PFSK-1 (cell line): Measurements from ENCODE around the gene PDCD10.

Experiments
- POLR2AphosphoS5 ChIP-seq: IDR thresholded peaks from 2 replicates; pipeline ENCODE4 v1.6.1; 2012; ENCODE audit warnings: low read depth, mild to moderate bottlenecking, control low read depth, low read length, moderate library complexity
- REST ChIP-seq, 2 experiments: IDR thresholded peaks; 2 replicates each; pipeline versions ENCODE4 v1.6.1 to v1.8.0; 2011 to 2012; ENCODE audit warnings: low read depth in 2 of 2, low read length in 2 of 2, control low read depth in 1 of 2, inconsistent platforms in 1 of 2, mild to moderate bottlenecking in 1 of 2, moderate library complexity in 1 of 2; ENCODE audit not compliant: insufficient read depth in 1 of 2
- SIN3A ChIP-seq: IDR thresholded peaks from 2 replicates; pipeline ENCODE4 v1.6.1; 2012; ENCODE audit warnings: mild to moderate bottlenecking, low read length, moderate library complexity, borderline replicate concordance; ENCODE audit not compliant: insufficient read depth
- TAF1 ChIP-seq: IDR thresholded peaks from 2 replicates; pipeline ENCODE4 v1.6.1; 2012; ENCODE audit warnings: low read length, control low read depth, borderline replicate concordance; ENCODE audit not compliant: insufficient read depth

DNA sequence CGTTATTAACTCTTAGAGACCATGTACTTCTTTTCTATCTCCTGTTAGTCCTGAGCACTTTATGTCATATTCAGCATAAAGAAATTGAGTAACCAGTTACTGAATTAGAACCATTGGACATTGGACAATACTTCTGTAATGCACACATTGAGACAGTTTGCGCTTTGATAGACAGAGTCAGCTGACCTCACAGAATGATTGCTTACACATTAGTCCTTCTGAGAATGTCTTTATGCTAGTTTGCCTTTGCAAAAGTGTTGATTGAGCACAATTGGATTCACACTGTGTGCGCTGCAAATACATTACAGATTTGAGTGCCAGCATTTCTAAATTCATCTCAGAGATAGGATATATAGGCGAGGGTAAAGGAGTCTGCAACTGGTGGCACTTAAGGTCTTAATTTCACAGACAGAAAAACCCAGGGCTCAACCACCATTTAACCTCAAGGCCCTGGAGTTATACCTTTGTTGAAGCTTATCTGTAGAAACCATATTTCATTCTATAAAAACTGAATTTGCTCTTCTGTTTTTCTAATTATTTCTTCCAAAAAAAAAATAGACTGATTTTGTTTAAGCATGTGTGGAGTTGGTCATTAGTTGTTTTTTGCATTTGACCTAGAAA is 4.6 kb upstream of the PDCD10 start:
- TF ChIP-seq SIN3A (no peak), POLR2AphosphoS5 (no peak), REST (IDR thresholded peaks at IDR 0.05; ENCODE audit: insufficient read depth in 1 of 2, low read depth in 2 of 2, low read length in 2 of 2) (no peak), TAF1 (no peak)
